Lower leg skin (tissue), 4 donors: ENCODE results near the gene TIMP1. TPM values are rescaled to one million over a fixed set of nuclear protein-coding genes. Genes with fewer than 3 reads are reported as not detected.

Experiments used
- DNase-seq, 2 donors: peaks; one replicate each; pipeline ENCODE4 v3.0.0-alpha.2; 2019; ENCODE audit warnings: low spot score in 2 of 2
- H3K4me3 ChIP-seq: fragments of 200-600 bp; sonication (generic); 2 replicates; pipeline ENCODE4 v1.5.1; 2017; ENCODE audit warnings: mild to moderate bottlenecking, low read depth; ENCODE audit not compliant: poor library complexity, severe bottlenecking
- CTCF ChIP-seq, 3 donors: fragments of 450-650 bp; IDR thresholded peaks; one replicate each; pipeline ENCODE4 v1.5.1; 2016; ENCODE audit warnings: antibody characterized with exemption in 3 of 3, mild to moderate bottlenecking in 3 of 3, moderate library complexity in 2 of 3
- POLR2A ChIP-seq, 2 donors: fragments of 450-650 bp; IDR thresholded peaks; one replicate each; pipeline ENCODE4 v1.6.1; 2016 to 2017; ENCODE audit warnings: antibody characterized with exemption in 2 of 2, mild to moderate bottlenecking in 1 of 2, moderate library complexity in 1 of 2
- WGBS, 2 donors: methylation state at CpG; one replicate each; pipeline ENCODE4 v1.1.5; 2018; 5-methylcytosine and 5-hydroxymethylcytosine counted together
- intact Hi-C: fragments of 100-400 bp; cut with DNase I; formaldehyde crosslinking; loops from one replicate; pipeline ENCODE4 v1.15.0; 2023; ENCODE audit warnings: low total_unique reads
- microRNA-seq, 2 donors: library from miRNA; unstranded; fragments of <30 nt; microRNA quantifications; one replicate each; pipeline ENCODE4, GENCODE V29; 2016; ENCODE audit warnings: borderline replicate concordance in 2 of 2, borderline number of aligned reads in 1 of 2
- total RNA-seq, 4 donors: library from RNA; depleted of rRNA; stranded (reverse); fragments of >200 nt; gene quantifications; one replicate each; pipeline ENCODE4 v1.1.0, GENCODE V29; 2016

TIMP1 gene
- total RNA-seq, 4 donors from 2014 or later = 27.5 to 82.1 (median 53.5) TPM

GRCh38 chrX:47634871-47635575 lies 52.8 kb downstream of the TIMP1 start:
- intact Hi-C loops = loop anchor here (5.0 kb wide), 1 partner anchor 222 kb away; no protein-coding TSS in a partner anchor
- DNase-seq = no peak
- no peak overlapping the region for H3K4me3 ChIP-seq
- TF ChIP-seq CTCF (IDR thresholded peaks at IDR 0.05) (no peak), POLR2A (IDR thresholded peaks at IDR 0.05) (no peak)
- 82 to 86% methylated on average over 16 of the region's 16 CpGs for WGBS, 2 donors

Small RNAs within 50 kb of the gene (microRNA-seq; reads per million reads assigned to microRNA genes)
- gene MIR4769 = 0 reads per million in 2 donors

Other genes with a start within 250 kb of the TIMP1 start
- under 1 TPM in 2 of 4 donors, not detected in 2; 0.19 TPM for gene ZNF157, start 211.9 kb upstream of the TIMP1 start, total RNA-seq
- gene ZNF41, start 99.2 kb upstream of the TIMP1 start, total RNA-seq = 10 to 100 TPM in 2 of 4 donors, 1 to 10 TPM in 2; 4.6 to 12.9 (median 7.7) TPM
- gene ARAF, start 21.2 kb upstream of the TIMP1 start, total RNA-seq = 10 to 100 TPM; 26.8 to 46.4 (median 34.5) TPM
- gene SYN1, start 37.4 kb downstream of the TIMP1 start, total RNA-seq = under 1 TPM in 3 of 4 donors, not detected in 1; 0.10 to 0.72 (median 0.61) TPM
- gene CFP, start 47.5 kb downstream of the TIMP1 start, total RNA-seq = 1 to 10 TPM; 3.0 to 7.6 (median 4.5) TPM
- 10 to 100 TPM; 19.7 to 28.4 (median 25.5) TPM for gene ELK1, start 68.1 kb downstream of the TIMP1 start, total RNA-seq
- gene UXT, start 76.7 kb downstream of the TIMP1 start, total RNA-seq = 100 to 1,000 TPM in 3 of 4 donors, 10 to 100 TPM in 1; 95.7 to 190 (median 125) TPM